Hematopoietic multipotent progenitor cell treated with erythropoietin and hydrocortisone succinate and interleukin-3 and kit ligand, for 4 days (in vitro differentiated cells): ENCODE results near the gene LAYN.

ENCODE experiments used
- DNase-seq: peaks from one replicate; pipeline ENCODE4 v3.0.0-alpha.2; 2015

LAYN gene

DNA sequence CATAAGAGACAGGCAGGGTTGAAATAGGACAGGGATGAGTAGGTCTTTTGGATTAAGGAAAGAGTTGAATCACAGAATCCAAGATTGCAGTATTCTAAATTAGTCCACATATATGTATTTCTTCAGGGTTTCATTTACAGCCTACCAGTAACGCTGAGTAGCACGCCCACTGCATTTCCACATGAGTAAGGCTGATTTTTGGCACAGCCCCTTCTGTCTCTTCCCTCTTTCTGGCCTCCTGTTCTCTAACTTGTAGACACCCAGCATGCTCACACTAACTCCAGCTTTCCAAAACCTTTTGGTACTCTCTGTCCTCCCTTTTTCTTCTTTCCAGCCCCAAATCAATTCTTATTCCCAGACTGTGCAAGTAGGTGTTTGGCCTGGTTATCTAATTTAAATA is 58.0 kb downstream of the LAYN start:
- DNase-seq, result no peak

DNA sequence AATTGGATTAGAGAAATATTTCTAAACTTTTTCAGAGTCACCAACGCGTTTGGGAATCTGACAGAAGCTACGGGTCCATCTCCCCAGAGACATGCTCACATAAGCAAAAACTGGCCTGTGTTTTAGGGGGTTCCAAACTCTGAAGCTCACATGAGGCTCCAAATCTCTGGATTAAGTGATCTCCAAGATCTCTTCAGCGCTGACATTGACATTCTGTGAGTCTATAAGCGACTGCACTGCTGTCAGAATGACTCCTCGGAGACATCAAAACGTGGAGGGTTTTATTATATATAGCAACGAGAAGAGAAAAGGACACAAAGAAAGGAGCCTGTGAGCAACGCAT is 61.1 kb downstream of the LAYN start:
- DNase-seq, result no peak

DNA sequence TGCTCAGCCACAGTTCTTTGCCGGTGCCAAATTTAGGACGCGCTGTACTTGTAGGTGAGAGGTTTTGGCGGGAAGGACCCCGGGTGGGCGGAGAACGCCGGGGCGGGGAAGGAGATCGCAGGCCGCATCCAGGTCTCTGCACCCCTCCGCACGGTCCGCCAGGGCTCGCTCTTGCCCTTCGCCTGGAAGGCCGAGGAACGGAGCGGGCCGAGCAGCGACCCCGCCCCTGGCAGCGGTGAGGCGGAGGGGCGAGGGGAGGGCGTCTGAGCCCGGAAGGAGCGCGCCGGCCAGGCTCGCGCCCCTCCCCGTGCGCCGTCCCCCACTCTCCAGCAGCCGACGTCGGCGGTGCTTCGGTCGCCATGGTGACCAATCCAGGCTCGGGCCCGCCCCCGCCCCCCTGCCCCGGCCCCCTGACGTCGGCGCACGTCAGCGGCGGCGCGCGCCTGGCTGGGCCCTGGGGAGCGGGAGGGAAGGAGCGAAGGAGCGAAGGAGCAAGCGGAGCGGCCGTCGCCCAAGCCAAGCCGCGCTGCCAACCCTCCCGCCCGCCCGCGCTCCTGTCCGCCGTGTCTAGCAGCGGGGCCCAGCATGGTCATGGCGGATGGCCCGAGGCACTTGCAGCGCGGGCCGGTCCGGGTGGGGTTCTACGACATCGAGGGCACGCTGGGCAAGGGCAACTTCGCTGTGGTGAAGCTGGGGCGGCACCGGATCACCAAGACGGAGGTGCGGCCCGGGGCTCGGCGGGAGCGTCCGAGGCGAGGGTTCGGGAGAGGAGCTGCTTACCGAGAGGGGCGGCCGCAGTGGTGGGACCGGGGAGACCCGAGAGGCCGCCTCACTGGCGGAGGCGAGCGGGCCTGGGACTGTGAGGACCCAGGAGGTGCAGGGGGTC is 61.7 kb downstream of the LAYN start, which contains the start of gene SIK2:
SIK2 (plus strand) TSS at position 471 of the 886 bp plus-strand sequence; CDS start at position 586, 115 bp downstream.
- peak; percentile 98 for DNase-seq

DNA sequence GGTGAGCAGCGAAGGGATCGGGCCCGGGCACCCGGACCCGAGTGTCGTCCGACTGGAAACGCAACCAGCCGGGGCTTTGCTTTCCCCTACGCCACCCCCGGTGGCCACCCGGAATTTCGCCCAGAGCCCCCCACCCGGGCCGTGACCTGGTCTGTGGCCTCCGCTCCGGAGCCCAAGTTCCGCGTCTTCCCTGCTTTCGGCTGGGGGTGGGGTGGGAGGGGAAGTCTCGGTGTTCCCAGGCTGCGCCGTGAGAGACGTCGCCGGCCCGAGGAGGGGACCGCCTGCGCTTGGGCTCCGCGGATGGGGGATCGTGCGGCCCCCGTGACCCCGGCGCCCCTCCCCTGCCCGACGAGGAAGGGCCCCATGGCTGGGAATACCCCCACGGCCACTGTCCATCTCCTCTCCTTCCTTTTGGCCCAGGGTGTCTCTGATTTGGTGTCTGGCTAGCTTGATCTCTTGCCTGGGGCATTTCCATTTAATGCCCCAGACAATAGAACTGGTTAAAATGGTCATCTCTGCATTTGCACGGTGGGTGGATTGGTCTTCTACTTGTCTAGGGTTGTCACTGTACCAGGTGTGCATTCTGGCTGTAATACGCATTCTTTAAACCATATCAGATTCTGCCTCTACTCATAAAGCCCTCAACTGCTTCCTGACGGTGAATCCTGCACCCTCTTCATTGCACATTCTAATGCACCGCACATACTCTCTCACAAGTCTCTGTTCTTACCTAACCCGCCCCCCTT is 62.5 kb downstream of the LAYN start:
- DNase-seq, result peak; percentile 46

DNA sequence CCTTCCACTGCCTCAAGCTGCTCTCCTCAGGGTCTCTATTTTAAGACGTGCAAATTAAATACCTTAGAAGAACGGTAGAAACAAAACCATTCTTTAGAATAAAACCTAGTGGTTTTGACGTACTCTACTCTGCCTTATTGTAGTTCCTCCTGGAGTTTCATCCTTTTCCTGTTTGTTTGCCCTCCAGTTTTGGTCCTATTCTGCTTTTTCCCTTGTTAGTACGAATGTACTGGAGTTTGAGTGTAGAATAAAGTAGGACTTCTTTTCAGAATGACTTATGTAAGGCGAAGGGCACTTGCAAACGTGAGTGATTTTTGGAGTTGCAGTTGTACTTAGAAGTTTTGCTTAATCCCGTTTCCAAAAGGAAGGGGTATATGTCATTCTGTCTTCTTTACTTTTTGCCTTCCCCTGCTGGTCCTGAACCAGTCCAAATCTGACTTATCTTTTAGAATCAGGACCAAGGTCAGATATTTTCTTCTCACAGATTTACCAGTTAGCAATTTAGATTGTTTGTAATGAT is 63.2 kb downstream of the LAYN start:
- no peak for DNase-seq

DNA sequence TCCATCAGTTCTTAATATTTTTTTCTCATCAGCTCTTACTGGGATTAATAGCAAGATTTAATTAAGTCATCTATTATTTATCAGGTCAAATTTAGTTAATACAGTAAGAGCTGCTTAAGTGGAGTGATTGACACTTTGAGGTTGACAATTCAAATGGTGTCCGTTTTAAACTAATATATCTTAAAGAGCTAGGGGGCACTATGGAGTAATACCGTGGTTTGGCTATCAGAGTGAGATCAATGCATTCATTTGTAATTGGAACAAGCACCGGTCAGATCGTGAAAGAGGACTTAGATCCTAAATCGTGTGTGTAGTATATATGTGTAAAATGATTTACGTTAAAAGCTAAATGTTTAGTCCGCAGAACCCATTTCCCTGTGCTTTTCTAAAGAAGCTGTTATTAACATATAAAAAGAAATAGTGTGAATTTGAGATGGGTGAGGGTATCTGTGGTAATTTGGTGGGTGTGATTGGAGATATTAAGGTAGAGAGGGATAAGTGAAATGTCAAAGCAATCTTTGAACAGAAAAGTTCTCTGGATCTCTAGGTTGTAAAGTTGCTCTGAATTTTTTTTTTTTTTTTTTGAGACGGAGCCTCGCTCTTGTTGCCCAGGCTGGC is 64.0 kb downstream of the LAYN start:
- peak; percentile 79 for DNase-seq

DNA sequence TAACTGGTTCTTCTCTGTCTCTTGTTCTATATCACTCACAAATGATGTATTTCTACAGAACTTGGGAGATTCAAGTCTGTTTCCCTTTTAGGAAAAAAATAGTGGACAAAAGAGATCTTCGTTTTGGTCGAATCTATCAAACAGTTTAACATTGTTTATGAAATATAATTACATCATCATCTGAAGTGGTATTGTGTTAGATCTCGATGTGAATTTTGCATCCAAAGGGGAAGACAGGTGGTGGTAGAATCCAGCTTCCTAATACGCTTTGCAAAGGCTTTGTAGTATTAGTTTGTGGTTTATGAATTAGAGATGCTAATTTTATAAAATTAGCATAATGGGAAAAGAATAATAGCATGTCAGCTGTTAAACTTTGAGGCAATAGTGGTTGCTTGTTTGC is 65.2 kb downstream of the LAYN start:
- DNase-seq, result no peak

DNA sequence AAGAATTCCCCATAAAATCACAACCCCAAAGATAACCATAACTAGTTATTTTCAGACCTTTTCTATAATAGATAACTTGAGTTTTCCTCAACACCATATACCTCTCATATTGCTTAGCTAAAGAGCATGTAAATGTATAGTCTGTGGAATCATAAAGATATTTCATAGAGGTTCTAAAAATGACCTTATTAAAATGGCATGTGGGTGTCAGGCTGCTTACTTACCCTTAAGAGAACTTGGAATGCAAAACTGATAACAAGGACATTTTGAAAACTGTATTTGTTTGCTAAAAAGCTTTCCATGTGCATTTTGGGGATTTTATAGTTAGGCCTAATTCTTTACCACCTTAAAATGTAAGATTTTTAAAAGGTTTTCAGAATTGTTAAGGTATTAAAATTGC is 66.5 kb downstream of the LAYN start:
- no peak for DNase-seq

DNA sequence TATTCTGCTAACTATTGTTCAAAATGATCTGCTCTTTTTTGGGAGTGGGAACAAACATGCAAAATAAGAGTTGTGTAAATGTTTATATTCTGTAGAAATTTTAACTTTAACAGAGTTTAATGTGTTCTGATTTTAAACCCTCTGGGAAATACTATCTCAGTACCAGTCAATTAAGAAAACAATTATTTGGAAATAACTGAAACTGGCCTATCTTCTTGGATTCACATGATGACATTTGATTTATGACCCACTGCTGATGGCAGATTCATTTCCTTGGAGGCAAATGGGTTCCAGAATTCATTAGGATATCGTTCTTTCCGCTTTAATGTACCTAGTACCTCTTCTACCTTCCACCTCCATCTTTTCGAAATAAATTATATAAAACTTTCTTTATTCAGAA is 67.2 kb downstream of the LAYN start:
- no peak for DNase-seq
